ENCODE results near the gene PSPN.
"Not testable (repeated sequence)": the region's sequence is repeated elsewhere in the genome, so short reads cannot be mapped to it uniquely, and the experiment has no call there.

PSPN gene

DNA sequence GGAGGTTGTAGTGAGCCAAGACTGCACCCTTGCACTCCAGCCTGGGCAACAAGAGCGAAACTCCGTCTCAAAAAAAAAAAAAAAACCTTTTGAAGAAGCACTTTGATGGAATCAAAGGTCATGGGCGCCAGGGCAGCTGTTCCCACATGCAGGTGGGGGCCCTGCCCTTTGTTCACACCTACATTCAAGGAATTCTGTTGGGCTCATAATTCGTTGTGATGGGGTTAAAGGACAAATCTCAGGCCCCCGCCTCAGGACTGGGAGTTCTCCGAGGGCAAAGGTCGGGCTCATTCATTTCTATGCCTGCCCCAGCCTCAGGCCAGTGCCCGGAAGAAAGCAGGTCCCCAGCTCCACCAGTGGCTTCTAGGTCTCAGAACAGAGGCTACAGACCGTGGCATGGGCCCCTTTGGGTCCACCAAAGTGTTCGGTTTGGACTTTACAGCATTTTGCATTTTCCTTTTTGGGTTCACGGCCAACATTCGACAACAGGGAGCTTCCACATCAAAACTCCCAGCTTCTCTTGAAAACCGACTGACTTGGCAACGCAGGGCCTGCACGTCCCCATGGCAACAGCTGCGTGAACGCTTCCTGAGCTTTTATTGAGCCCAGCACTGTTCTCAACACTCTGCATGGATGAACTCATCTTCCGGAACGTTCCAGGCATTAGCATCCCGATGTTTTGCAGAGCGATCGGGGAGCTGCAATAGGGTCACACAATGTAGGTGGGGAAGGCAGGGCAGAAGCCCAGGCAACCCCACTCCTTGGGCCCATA is 27.3 kb upstream of the PSPN start:
- no peak for DNase-seq

DNA sequence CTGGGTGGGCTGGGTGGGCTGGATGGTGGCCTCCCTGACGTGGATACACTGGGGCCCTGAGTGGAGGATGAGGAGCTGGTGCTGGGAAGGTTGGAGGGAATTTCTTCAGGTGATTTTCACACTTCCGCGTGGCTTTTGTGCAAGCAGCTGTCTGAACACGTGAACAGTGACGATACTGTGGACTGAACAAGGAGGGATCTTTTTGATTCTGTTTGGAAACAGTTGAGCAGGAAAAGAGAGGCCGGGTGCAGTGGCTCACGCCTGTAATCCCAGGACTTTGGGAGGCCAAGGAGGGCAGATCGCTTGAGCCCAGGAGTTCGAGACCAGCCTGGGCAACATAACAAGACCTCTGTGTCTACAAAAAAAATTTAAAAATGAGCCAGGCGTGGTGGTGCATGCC is 26.3 kb upstream of the PSPN start:
- DNase-seq, result no peak

- DNase-seq, result not testable (repeated sequence)
Observed at GRCh38 chr19:6400062-6400944, 24.6 kb upstream of the PSPN start.

GRCh38 chr19:6396305-6396704 is 20.6 kb upstream of the PSPN start:
- DNase-seq, result no peak

DNA sequence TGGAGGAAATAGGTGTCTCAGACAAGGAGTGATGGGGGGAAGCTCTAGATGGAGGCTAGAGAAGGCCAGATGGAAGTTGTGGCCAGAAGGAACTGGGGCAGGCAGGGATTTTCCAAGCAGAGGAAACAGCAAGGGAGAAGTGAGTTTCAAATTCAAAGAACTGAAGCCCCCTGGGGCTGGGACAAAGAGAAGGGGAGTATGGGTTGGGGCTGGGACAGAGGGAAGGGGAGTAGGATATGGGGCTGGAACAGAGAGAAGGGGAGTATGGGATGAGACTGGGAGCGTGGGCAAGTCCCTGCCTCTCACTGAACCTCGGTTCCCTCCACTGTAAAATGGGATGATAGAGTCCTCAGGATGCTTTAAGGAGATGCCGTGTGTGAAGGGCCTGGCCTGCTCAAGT is 19.1 kb upstream of the PSPN start:
- DNase-seq, result no peak

GRCh38 chr19:6393983-6394412 is 18.3 kb upstream of the PSPN start:
- DNase-seq, result no peak

DNA sequence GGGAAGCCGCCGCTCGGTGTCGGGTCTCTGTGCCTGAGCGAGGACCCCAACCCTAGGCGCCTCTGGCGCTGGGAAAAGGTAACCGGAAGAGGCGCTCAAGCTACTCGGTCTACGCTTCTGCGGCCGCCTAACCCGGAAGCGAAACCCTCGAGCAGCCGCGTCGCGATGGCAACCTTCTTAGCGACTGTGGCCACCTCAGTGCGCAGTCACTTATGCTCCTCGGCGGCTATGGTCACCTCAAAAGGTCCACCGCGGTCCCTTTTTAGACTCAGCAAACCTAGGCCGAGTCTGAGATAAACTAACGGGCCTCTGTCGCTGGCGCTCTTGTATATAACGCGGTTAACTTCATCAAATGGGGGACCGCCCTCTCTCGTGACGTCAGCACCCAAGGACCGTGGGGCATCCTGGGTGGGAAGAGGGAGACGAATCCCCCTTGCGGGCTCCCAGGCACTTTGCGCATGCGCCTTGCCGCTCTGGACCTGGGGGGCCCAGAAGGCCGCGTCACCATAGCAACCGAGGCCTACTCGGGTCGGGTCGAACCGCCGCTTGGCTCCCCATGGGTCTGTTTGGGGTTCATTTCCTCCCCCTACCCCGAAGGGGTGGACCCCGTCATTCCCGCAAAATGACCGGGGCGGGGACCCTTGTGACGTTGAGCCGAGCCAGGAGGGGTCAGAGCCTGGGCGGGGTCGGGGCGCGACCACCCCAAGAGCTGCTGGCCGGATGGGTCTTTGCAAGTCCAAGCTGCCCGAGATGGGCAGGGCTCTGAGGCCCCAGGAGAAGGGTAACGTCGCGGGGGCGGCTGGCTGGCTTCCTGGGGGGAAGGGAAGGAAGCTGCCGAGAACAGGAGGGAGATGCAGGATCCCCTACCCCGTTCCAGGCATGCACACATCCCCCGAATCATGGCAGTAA is 17.6 kb upstream of the PSPN start, which contains the start of gene GTF2F1:
GTF2F1 (minus strand) TSS at position 91 of the 909 bp plus-strand sequence. CDS start 169 bp downstream, outside the sequence.
- peak; percentile 22 for DNase-seq

DNA sequence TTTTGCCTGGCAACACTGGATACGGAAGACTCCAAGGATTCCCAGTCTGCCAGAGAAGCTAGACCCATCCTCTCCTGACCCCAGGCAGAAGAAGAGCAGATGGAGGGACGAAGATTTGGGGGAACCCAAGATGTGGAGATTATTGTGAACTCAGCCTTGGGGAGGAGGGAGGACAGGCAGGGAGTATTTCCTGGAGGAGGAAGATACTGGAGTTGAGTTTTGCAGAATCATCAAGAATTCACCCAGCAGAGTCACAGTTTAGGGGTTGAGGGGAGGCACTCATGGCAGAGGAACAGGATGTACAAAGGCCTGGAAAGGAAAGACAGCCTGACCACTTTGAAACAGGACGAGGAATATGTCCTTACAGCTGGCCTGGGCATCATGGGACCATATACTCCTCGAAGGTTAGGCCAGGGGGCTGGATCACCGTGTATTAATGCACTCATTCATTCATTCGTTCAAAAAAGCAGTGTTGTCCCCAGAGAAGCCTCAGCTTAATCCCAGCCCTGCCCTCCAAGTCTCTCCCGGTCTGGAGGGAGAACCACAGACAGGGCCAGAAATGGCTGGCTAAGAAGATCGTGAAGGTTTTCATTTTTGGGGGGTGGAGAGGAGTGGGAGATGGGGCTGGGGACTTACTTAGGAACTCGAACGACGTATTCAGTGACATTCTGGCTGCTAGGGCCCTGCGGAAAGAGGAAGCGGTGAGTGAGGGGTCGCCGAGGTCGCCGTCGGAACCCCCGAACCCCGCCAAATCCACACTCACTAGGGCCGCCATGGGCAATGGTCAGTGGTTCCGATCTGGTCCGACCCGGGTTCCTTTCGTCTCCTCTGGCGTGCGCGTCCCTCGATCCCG is 16.7 kb upstream of the PSPN start:
- DNase-seq, result no peak

- no peak for DNase-seq
Observed at GRCh38 chr19:6387372-6387771, 11.6 kb upstream of the PSPN start.

GRCh38 chr19:6384381-6384780 is 8.6 kb upstream of the PSPN start:
- DNase-seq, result no peak

DNA sequence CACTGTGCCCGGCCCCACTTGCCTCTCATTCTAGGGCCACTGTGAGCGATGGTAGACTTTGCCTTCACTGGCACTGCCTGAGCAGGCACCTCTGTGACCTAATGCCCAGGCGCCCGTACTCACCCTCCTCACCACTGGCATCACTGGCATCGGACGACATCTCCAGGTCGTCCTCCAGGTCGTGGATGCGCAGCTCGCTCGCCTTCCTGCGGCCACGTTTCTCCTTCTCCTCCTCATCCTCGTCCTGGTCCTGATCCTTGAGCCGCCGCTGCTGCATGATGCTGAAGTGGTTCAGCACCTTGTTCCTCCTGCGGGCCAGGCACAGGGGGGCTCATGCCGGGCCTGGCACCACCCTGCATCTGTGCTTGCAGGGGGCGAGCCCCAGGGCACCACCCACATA is 7.5 kb upstream of the PSPN start:
- DNase-seq, result no peak

GRCh38 chr19:6381030-6381750 is 5.5 kb upstream of the PSPN start:
- DNase-seq, result no peak

DNA sequence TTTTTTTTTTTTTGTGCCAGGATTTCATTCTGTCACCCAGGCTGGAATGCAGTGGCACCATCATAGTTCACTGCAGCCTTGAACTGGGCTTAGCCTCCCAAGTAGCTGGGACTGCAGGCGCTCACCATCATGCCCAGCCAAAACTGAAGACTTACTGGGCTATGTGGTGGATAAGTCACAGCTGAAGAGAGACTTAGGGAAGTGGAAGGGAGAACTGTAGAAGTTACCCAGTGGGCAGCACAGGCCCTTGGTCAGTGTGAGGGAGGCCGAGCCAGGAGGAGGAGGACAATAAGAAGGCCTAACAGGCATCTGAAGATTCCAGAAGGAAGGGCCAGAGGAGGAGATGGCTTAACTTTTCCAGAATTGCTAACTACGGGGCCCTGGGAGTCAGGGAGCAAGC is 4.0 kb upstream of the PSPN start:
- DNase-seq, result no peak

- DNase-seq, result no peak
Observed at GRCh38 chr19:6378486-6378885, 2.8 kb upstream of the PSPN start.

DNA sequence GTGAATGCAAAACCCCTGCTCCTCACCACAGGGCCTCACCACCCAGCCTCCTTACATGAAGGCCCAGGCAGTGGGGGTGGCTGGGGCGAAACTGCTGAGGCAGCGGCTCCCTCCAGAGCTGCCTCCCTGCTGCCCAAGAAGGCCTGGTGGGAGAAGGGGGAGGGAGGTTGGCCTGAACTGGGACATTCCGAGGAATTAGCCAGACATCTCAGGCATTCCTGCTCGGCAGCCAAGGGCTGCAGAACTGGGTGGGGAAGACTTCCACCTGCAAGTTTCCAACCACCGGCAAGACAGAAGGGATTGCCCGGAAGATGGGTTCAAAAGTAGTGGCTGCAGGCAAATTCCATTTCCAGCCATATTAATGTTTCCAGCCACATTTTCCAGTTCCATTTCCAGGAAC is 2.3 kb upstream of the PSPN start:
- no peak for DNase-seq

- no peak for DNase-seq
Observed at GRCh38 chr19:6376512-6377190, 918 bp upstream of the PSPN start.

DNA sequence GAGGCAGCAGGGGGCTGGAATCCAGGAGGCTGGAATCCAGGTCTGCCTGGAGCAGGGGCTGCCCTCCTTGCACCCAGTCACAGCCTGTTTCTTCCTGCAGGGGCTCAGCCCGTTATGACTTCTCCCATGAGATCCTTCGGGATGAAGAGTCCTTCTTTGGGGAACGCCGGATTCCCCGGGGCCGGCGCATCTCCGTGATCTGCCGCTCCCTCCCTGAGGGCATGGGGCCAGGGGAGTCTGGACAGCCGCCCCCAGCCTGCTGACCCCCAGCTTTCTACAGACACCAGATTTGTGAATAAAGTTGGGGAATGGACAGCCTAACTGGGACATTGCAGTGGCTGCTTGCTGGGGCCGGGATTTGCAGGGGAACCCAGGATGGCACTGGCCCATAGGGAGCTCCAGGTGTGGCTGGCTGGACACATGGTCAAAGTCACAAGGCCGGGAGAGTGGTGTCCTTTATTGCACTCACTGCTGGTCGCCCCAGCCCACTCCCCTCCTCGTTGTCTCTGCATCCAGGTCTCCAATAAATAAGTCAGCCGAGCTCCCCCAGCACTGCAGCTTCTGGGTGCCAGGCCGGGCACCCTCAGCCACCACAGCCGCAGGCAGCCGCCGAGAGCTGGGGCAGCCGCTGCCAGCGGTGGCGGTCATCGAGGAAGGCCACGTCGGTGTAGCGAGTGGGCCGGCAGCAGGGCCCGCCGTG is 872 bp downstream of the PSPN start:
- DNase-seq, result no peak

DNA sequence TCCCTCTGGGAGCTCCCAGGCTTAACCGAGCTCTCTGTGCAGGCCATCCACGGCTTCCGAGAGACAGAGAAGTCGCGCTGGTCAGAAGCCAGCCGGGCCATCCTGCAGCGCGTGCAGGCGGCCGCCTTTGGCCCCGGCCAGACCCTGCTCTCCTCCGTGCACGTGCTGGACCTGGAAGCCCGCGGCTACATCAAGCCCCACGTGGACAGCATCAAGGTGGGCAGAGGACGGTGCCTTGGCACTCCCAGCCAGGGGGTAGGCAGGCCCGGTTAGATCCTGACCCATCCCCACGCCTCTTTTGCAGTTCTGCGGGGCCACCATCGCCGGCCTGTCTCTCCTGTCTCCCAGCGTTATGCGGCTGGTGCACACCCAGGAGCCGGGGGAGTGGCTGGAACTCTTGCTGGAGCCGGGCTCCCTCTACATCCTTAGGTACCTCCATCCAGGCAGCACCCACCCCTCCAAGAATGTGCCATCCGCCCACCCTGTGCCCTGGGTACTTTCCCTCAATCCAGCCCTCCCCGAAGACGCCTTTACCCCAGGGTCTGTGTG is 1.5 kb downstream of the PSPN start:
- DNase-seq, result no peak

- no peak for DNase-seq
Observed at GRCh38 chr19:6373813-6374108, 2.0 kb downstream of the PSPN start.

Data from SIG-M5 (cell line).